GM18502 (cell line): ENCODE results near the gene RIPOR2.
"Not testable (repeated sequence)": the region's sequence is repeated elsewhere in the genome, so short reads cannot be mapped to it uniquely, and the experiment has no call there.

ENCODE experiments used
- ATAC-seq: cut with Tn5 transposase; IDR thresholded peaks from one replicate; pipeline ENCODE4 v1.9.1; 2021; ENCODE audit warnings: mild to moderate bottlenecking; ENCODE audit not compliant: unreplicated experiment, poor library complexity

Gene RIPOR2

DNA sequence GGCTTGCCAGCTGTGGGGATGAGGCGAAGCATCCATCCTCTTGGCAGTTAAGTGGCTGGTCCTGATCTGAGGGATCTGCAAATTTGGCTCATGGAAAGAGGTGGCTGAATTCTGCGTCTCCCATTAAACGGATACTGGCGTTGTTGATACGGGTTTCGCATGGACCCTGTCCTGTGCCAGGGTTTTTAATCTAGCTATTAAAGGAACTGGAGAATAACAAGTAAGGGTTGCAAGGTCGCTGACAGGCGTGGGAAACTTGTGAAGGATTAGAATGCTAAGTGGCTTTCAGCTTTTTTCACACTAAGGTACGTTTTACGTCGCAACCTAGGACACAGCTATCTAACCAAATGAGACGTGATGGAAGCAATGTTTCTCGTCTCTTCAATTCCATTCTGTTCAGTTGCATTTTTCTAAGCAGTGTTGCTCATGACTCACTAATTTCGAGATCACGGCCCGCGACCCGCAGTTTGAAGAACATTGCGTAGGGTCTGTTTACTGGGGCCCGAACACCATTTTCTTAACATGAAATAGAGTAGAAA is 160.2 kb downstream of the RIPOR2 start:
- peak; percentile 20 for ATAC-seq

DNA sequence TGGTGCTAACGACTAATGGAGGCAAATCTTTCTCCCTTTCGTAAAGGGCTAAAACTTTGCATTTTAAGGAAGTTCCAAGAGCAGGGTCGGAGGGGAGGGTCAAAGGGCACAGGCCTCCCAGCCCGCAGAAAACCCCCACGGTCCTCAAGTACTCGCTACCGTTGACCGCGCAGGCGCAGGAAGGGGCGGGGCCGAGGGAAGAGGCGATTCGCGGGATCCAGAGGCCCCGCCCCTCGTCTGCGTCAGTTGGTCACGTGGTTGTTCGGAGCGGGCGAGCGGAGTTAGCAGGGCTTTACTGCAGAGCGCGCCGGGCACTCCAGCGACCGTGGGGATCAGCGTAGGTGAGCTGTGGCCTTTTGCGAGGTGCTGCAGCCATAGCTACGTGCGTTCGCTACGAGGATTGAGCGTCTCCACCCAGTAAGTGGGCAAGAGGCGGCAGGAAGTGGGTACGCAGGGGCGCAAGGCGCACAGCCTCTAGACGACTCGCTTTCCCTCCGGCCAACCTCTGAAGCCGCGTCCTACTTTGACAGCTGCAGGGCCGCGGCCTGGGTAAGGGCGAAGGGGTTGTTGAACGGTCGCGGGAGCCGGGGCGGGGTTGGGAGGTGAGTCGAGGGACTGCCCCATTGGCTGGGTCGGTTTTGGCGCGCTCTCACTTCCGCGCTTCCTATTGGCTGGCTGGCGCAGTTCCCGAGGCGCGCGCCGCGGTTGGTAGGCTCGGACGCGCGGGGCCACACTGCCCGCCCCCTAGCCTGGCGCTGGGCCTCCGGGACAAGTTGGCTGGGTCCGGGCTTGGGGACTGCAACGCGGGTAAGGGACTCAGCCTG is 160.9 kb downstream of the RIPOR2 start, which contains the start of gene GMNN:
Gene GMNN (plus strand): TSS at position 242 of the 824 bp plus-strand sequence. CDS start 2,310 bp downstream, outside the sequence.
- ATAC-seq, result peak; percentile 92

DNA sequence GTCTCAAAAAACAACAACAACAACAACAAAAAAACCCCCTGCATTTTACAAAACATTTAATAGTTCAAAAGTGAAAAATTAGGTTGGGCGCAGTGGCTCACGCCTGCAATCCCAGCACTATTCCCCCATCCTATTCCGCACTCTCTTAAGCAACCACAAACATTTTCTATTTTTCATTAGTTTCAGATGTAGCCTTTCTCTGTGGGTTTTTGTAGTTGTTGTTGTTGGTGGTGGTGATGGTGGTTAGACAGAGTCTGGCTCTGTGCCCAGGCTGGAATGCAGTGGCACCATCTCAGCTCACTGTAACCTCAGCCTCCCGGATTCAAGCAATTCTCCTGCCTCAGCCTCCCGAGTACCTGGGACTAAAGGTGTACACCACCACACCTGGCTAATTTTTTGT is 167.4 kb downstream of the RIPOR2 start:
- no peak for ATAC-seq

DNA sequence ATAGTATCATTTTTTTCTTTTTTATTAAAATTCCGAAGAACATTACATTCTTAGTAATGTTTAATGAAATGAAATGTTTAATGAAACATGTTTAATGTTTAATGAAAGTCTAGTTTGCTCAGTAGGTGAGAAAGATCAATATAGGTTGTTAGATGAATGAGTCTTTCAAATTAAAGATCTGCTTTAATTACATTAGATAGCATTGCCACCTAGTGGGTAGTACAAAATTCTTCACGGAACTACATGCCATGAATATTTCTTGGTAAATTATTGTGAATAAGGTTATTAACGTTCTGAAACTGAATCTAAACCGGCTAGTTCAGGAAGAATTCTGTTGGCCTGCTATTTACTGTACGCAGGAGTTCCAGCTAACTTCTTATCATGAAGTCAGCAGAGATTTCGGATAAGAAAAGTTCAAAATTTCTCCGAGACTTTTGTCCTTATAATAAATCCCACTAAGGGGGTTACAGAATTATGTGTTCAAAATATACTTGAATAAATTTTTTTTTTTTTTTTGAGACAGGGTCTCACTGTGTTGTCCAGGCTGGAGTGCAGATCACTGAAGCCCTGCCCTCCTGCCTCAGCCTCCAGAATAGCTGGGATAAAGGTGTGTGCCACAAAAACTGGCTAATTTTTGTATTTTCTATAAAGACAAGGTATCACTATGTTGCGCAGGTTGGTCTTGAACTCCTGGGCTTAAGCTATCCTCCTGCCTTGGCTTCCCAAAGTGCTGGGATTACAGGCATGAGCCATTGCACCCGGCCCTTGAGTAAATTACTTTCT is 168.9 kb downstream of the RIPOR2 start:
- ATAC-seq, result peak; percentile 65

DNA sequence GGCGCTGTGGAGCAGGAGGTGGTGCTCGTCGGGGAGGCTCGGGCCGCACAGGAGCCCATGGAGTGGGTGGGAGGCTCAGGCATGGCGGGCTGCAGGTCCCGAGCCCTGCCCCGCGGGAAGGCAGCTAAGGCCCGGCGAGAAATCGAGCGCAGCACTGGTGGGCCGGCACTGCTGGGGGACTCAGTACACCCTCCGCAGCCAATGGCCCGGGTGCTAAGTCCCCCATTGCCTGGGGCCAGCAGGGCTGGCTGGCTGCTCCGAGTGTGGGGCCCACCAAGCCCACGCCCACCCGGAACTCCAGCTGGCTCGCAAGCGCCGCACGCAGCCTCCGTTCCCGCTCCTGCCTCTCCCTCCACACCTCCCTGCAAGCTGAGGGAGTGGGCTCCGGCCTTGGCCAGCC is 169.8 kb downstream of the RIPOR2 start:
- not testable (repeated sequence) for ATAC-seq

DNA sequence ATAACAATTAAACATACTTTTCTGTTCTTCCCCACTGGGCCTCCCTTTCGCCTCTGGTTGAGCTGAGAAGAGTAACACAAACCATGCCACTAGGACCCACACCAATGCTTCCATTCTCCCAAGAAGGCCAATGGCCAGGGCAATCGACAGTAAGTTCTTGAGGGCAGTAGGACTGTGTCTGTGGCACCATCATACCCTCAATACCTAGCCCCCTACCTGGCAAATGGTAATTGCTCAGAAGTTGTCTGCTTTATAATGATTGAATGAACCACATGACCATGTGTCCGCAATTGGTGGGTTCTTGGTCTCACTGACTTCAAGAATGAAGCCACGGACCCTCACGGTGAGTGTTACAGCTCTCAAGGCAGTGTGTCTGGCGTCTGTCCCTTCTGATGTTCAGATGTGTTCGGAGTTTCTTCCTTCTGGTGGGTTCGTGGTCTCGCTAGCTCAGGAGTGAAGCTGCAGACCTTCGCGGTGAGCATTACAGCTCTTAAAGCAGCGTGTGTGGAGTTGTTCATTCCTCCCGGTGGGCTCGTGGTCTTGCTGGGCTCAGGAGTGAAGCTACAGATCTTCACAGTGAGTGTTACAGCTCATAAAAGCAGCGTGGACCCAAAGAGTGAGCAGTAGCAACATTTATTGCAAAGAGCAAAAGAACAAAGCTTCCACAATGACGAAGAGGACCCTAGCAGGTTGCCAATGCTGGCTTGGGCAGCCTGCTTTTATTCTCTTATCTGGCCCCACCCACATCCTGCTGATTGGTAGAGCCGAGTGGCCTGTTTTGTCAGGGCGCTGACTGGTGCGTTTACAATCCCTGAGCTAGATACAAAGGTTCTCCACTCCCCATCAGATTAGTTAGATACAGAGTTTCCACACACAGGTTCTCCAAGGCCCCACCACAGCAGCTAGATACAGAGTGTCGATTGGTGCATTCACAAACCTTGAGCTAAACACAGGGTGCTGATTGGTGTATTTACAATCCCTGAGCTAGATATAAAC is 170.6 kb downstream of the RIPOR2 start:
- not testable (repeated sequence) for ATAC-seq

DNA sequence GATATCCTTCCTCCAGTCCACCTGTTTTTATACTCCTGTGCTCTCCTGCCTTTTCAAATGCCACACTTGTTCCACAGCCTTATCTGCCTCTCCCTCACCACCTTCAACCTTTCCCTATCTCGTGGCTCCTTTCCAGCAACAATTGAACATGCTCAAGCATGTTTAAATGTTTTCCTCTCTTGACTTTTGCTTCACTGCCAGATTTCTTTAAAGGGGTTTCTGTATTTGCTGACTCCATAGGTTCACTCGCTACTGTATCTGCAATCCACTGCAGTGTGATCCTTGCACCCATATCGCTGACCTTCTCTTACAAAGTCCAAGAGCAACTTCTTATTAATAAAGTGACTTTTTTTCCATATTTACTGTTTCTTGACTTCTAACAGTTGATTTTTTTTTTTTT is 172.2 kb downstream of the RIPOR2 start:
- no peak for ATAC-seq

DNA sequence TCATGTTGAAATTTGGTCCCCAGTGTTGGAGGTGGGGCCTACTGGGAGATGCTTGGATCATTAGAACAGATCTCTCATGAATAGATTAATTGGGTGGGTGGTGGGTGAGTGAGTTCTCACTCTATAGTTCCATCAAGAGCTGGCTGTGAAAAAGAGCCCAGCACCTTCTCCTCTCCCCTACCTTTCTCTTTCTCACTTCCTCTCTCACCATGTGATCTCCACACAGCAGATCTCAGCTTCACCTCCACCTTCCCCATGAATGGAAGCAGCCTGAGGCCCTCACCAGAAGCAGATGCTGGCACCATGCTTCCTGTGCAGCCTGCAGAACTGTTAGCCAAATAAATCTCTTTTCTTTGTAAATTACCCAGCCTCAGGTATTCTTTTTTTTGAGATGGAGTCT is 173.9 kb downstream of the RIPOR2 start:
- ATAC-seq, result peak; percentile 28

DNA sequence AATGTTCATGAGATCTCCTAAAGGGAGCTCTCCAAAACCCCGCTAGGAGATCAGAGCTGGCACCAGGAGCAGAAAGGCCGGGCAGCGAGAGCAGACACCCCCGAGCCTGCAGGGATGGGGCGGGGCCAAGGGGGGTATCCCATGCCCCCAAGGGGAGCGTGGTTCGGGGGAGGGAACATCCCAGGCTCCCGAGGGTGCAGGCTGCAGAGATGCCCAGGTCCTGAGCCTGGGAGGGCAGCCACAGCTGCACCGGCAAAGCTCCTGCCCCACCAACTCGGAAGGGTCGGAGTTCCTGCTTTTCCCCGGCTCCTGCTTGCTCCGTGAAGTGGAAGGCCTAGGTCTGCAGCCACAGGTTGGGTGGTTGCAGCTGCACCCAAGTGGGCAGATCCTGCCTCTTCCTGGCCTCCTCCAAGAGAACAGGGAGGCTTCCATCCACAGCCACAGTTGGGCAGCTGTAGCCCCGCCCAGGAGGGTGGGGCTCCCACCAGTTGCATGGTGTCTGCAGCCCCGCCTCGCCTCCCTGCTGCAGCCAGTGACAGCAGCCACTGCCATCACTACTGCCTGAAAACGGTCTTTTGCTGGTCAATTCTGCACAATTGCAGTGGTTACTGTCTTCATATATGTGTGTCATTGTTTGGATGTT is 174.4 kb downstream of the RIPOR2 start:
- peak; percentile 47 for ATAC-seq

DNA sequence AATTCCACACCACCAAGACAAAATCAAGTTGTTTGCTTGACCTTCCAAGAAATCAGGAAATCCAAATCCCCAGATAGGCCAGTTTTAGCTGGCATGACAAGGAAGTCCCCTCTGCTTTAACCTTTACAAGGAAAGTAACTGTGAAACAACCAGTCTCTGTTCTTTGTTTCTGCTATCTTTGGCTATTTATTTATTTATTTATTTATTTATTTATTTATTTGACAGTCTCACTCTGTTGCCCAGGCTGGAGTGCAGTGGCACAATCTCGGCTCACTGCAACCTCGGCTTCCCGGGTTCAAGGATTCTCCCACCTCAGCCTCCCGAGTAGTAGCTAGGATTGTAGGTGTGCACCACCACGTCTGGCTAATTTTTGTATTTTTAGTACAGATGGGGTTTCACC is 175.6 kb downstream of the RIPOR2 start:
- no peak for ATAC-seq

DNA sequence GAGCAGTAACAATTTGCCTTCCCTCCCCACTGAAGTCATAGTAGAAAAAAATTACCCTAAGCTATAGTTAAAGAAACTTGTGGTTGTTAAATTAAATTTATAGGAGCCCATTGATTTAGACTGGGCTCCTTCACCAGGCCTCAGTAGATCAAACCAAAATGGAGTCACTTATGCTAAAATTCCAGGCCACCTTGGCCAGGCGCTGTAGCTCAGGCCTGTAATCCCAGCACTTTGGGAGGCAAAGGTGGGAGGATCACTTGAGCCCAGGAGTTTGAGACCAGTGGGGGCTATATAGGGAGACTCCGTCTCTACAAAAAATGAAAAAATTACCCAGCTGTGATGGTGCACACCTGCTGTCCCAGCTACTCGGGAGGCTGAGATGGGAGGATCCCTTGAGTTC is 176.0 kb downstream of the RIPOR2 start:
- ATAC-seq, result no peak

DNA sequence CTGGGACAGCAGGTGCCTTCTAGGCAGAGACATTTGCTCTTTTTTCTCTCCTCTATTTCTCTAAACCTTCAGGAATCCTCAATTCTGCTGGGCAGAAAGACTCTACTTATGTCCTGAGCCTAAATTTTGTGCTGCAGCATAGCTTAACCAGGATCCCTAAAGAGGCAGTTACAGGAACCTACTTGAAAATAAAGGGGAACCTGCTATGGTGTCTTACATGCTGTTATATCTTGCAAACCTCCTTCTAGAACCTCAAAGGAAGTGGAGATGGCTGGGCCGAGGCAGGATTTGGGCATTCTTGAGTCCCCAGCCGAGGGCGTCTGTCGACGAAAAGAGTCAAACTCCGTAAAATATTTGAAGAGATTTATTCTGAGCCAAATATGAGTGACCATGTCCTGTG is 178.1 kb downstream of the RIPOR2 start:
- no peak for ATAC-seq

DNA sequence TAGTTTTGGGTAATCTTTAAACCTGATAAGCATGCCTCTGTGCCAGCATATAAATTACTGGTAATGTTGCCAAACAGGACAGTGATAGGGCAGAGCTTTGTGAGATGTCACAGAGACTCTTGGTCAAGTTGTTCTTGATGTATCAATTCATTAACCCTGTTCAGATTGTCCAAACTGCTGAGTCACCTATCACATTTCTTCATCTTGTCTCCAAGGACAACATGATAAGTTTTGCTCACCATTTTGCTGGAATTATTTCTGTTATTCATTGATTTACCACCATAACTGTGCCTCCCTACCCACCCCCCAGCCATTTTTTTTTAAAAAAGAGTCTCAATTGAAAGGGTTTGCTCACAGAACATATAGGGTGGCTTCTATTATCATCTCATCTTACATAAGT is 180.5 kb downstream of the RIPOR2 start:
- ATAC-seq, result no peak

DNA sequence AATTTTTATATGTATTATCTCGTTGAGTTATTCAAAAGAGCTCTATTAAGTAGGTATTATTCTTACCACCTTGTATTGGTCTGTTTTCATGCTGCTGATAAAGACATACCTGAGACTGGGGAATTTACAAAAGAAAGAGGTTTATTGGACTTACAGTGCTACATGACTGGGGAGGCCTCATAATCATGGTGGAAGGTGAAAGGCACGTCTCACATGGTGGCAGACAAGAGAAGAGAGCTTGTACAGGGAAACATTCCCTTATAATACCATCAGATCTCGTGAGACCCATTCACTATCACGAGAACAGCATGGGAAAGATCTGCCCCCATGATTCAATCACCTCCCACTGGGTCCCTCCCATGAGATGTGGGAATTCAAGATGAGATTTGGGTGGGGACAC is 181.4 kb downstream of the RIPOR2 start:
- not testable (repeated sequence) for ATAC-seq
